H9 (cell line): Measurements from ENCODE around the gene SRBD1. TPM values are rescaled to one million over a fixed set of nuclear protein-coding genes. Genes with fewer than 3 reads are reported as not detected.

Experiments
- DNase-seq: peaks from one replicate; pipeline ENCODE4 v3.0.0-alpha.2; 2017
- H2AFZ ChIP-seq: one replicate; pipeline ENCODE4 v1.6.1; 2013; ENCODE audit warnings: mild to moderate bottlenecking, low read length, control low read depth, moderate library complexity
- H2AK5ac ChIP-seq: 2 replicates; pipeline ENCODE4 v1.6.1; 2013; ENCODE audit warnings: low read length, control low read depth, mixed read lengths; ENCODE audit not compliant: insufficient read length
- H2BK120ac ChIP-seq: one replicate; pipeline ENCODE4 v1.6.1; 2013; ENCODE audit warnings: low read depth, mild to moderate bottlenecking, low read length, control low read depth, inconsistent platforms; ENCODE audit not compliant: poor library complexity, severe bottlenecking
- H2BK12ac ChIP-seq: 2 replicates; pipeline ENCODE4 v1.6.1; 2013; ENCODE audit warnings: low read length, control low read depth, mixed read lengths, low read depth; ENCODE audit not compliant: insufficient read length
- H2BK15ac ChIP-seq: 2 replicates; pipeline ENCODE4 v1.6.1; 2013; ENCODE audit warnings: low read depth, low read length, control low read depth
- H2BK20ac ChIP-seq: one replicate; pipeline ENCODE4 v1.6.1; 2013; ENCODE audit warnings: low read depth, mild to moderate bottlenecking, low read length, control low read depth, inconsistent platforms; ENCODE audit not compliant: poor library complexity, severe bottlenecking
- H2BK5ac ChIP-seq: 2 replicates; pipeline ENCODE4 v1.6.1; 2013; ENCODE audit warnings: low read length, control low read depth, mixed read lengths; ENCODE audit not compliant: insufficient read length
- H3K14ac ChIP-seq: 2 replicates; pipeline ENCODE4 v1.6.1; 2013; ENCODE audit warnings: low read length, control low read depth; ENCODE audit not compliant: insufficient read depth
- H3K18ac ChIP-seq: 2 replicates; pipeline ENCODE4 v1.6.1; 2013; ENCODE audit warnings: low read depth, mild to moderate bottlenecking, mixed read lengths, low read length, control low read depth; ENCODE audit not compliant: insufficient read length
- H3K23ac ChIP-seq: 2 replicates; pipeline ENCODE4 v1.6.1; 2013; ENCODE audit warnings: low read length, control low read depth, mixed read lengths, low read depth; ENCODE audit not compliant: insufficient read length
- H3K23me2 ChIP-seq: 2 replicates; pipeline ENCODE4 v1.6.1; 2013; ENCODE audit warnings: low read depth, mild to moderate bottlenecking, mixed read lengths, low read length, control low read depth; ENCODE audit not compliant: insufficient read length, poor library complexity, severe bottlenecking
- H3K27ac ChIP-seq: 2 replicates; pipeline ENCODE4 v1.5.1; 2013; ENCODE audit warnings: low read length, control low read depth, mixed read lengths, low read depth; ENCODE audit not compliant: insufficient read length
- H3K27me3 ChIP-seq: 2 replicates; pipeline ENCODE4 v1.6.1; 2013; ENCODE audit warnings: low read length, control low read depth, inconsistent platforms; ENCODE audit not compliant: insufficient read depth
- H3K4ac ChIP-seq: 2 replicates; pipeline ENCODE4 v1.6.1; 2013; ENCODE audit warnings: low read depth, mild to moderate bottlenecking, control low read depth, inconsistent platforms, low read length, moderate library complexity
- H3K4me1 ChIP-seq: 2 replicates; pipeline ENCODE4 v1.6.1; 2013; ENCODE audit warnings: low read length, control low read depth, inconsistent platforms; ENCODE audit not compliant: insufficient read depth
- H3K4me2 ChIP-seq: 2 replicates; pipeline ENCODE4 v1.6.1; 2013; ENCODE audit warnings: low read length, control low read depth, mixed read lengths; ENCODE audit not compliant: insufficient read length, insufficient read depth
- H3K56ac ChIP-seq: 2 replicates; pipeline ENCODE4 v1.6.1; 2013; ENCODE audit warnings: low read depth, mild to moderate bottlenecking, mixed read lengths, low read length, control low read depth; ENCODE audit not compliant: insufficient read length
- H3K79me1 ChIP-seq: 2 replicates; pipeline ENCODE4 v1.6.1; 2013; ENCODE audit warnings: low read depth, mild to moderate bottlenecking, moderate library complexity, low read length, control low read depth, inconsistent platforms; ENCODE audit not compliant: insufficient read depth, poor library complexity, severe bottlenecking
- H3K79me2 ChIP-seq: 2 replicates; pipeline ENCODE4 v1.6.1; 2013; ENCODE audit warnings: low read length, control low read depth, inconsistent platforms; ENCODE audit not compliant: insufficient read depth
- H3K9ac ChIP-seq: 2 replicates; pipeline ENCODE4 v1.6.1; 2013; ENCODE audit warnings: low read length, control low read depth, mixed read lengths; ENCODE audit not compliant: insufficient read length; ENCODE audit errors: extremely low read depth
- H3K9me3 ChIP-seq: one replicate; pipeline ENCODE4 v1.6.1; 2013; ENCODE audit warnings: low read depth, low read length, inconsistent platforms; ENCODE audit not compliant: control insufficient read depth
- H3T11ph ChIP-seq: one replicate; pipeline ENCODE4 v1.6.1; 2013; ENCODE audit warnings: mild to moderate bottlenecking, low read length, control low read depth, inconsistent platforms
- H4K20me1 ChIP-seq: one replicate; pipeline ENCODE4 v1.6.1; 2013; ENCODE audit not compliant: control insufficient read depth, insufficient read length, insufficient read depth
- H4K5ac ChIP-seq: 2 replicates; pipeline ENCODE4 v1.6.1; 2013; ENCODE audit warnings: low read depth, mild to moderate bottlenecking, mixed read lengths, low read length, control low read depth; ENCODE audit not compliant: insufficient read length
- H4K8ac ChIP-seq: replicated peaks from 2 replicates; pipeline ENCODE4 v1.6.1; 2013; ENCODE audit warnings: low read length, control low read depth, mixed read lengths, low read depth; ENCODE audit not compliant: insufficient read length
- H4K91ac ChIP-seq: 2 replicates; pipeline ENCODE4 v1.6.1; 2013; ENCODE audit warnings: low read depth, mild to moderate bottlenecking, moderate library complexity, mixed read lengths, low read length, control low read depth; ENCODE audit not compliant: insufficient read length
- H3K27ac Mint-ChIP-seq, 3 experiments: 2 replicates in 2 of 3; 3 replicates in 1 of 3; pipeline ENCODE4 v1.8.0; 2020 to 2021; ENCODE audit warnings: mixed read lengths in 3 of 3, mild to moderate bottlenecking in 1 of 3, moderate library complexity in 1 of 3
- H3K27me3 Mint-ChIP-seq: 2 replicates; pipeline ENCODE4 v1.8.0; 2021; ENCODE audit warnings: low read depth, mild to moderate bottlenecking, moderate library complexity, mixed read lengths
- H3K36me3 Mint-ChIP-seq, 3 experiments: 2 replicates in 2 of 3; 3 replicates in 1 of 3; pipeline ENCODE4 v1.8.0; 2020 to 2021; ENCODE audit warnings: low read depth in 3 of 3, mixed read lengths in 3 of 3; ENCODE audit not compliant: insufficient read depth in 1 of 3
- H3K4me1 Mint-ChIP-seq, 2 experiments: 2 replicates each; pipeline ENCODE4 v1.8.0; 2020; ENCODE audit warnings: mixed read lengths in 2 of 2
- H3K4me3 Mint-ChIP-seq, 2 experiments: 2 replicates in 1 of 2; 3 replicates in 1 of 2; pipeline ENCODE4 v1.8.0; 2020 to 2021; ENCODE audit warnings: mild to moderate bottlenecking in 2 of 2, mixed read lengths in 2 of 2, moderate library complexity in 1 of 2
- H3K9me3 Mint-ChIP-seq, 2 experiments: 2 replicates in 1 of 2; 3 replicates in 1 of 2; pipeline ENCODE4 v1.8.0; 2020; ENCODE audit warnings: mild to moderate bottlenecking in 2 of 2, mixed read lengths in 2 of 2, moderate library complexity in 1 of 2
- WGBS: extraction: QIAGEN DNeasy Blood & Tissue Kit; methylation state at CpG from one replicate; pipeline ENCODE4 v1.1.7; 2013; ENCODE audit warnings: missing lambda C conversion rate, low lambda C conversion rate, mixed read lengths; ENCODE audit not compliant: insufficient read length; ENCODE audit errors: extremely low coverage; 5-methylcytosine and 5-hydroxymethylcytosine counted together
- total RNA-seq: library from RNA; stranded (reverse); gene quantifications from 2 replicates; pipeline ENCODE4 v1.2.1, GENCODE V29; 2021
- TF ChIP-seq, protein P1 (sequence below): fragments of 200-600 bp; sonication (generic); conservative IDR thresholded peaks from 3 replicates; pipeline ENCODE4 v1.8.0; 2021; ENCODE audit warnings: antibody characterized with exemption, mild to moderate bottlenecking

SRBD1 gene
- total RNA-seq, 1 experiment from 2014 or later, result 18.3 TPM

DNA sequence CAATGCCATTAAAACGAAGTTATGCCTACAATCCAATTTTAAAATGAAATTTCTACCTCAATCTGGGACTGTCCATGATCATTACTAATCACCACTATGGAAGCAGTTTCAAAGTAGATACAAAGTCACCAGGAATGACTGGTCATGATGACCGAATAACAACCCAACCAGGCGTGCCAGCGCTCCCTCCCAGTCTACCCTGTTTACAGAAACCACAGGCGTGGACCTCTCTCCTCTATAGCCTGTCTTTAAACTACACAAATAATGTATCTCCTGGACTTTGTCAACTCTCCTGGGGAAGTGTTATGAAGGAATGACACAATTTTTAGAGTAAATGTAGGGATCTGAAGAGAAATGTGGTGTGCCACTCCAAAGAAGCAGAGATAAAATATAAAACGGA lies 150.2 kb downstream of the SRBD1 start:
- H3K23ac ChIP-seq, result no peak overlapping the region
- H3K9me3 ChIP-seq, result no peaks in the 10 kb centered on the region
- no peak overlapping the region for H3K4me3 Mint-ChIP-seq
- no peaks in the 10 kb centered on the region for H3K27me3 Mint-ChIP-seq
- no peak overlapping the region for H2BK15ac ChIP-seq
- H3T11ph ChIP-seq, result no peak overlapping the region
- TF ChIP-seq, protein P1, sequence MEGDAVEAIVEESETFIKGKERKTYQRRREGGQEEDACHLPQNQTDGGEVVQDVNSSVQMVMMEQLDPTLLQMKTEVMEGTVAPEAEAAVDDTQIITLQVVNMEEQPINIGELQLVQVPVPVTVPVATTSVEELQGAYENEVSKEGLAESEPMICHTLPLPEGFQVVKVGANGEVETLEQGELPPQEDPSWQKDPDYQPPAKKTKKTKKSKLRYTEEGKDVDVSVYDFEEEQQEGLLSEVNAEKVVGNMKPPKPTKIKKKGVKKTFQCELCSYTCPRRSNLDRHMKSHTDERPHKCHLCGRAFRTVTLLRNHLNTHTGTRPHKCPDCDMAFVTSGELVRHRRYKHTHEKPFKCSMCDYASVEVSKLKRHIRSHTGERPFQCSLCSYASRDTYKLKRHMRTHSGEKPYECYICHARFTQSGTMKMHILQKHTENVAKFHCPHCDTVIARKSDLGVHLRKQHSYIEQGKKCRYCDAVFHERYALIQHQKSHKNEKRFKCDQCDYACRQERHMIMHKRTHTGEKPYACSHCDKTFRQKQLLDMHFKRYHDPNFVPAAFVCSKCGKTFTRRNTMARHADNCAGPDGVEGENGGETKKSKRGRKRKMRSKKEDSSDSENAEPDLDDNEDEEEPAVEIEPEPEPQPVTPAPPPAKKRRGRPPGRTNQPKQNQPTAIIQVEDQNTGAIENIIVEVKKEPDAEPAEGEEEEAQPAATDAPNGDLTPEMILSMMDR, result no peak
- no peak overlapping the region for H3K14ac ChIP-seq
- no peak overlapping the region for H2AK5ac ChIP-seq
- no peak overlapping the region for H2BK5ac ChIP-seq
- no peak overlapping the region for H2BK12ac ChIP-seq
- no peak overlapping the region for H3K18ac ChIP-seq
- no peaks in the 10 kb centered on the region for H3K79me1 ChIP-seq
- H2BK120ac ChIP-seq, result no peak overlapping the region
- H3K9ac ChIP-seq, result no peak overlapping the region
- no peaks in the 10 kb centered on the region for H3K79me2 ChIP-seq
- no peaks in the 10 kb centered on the region for H3K9me3 Mint-ChIP-seq
- no peak overlapping the region for H3K4ac ChIP-seq
- no peaks in the 10 kb centered on the region; the same call in 1 of the 2 replicates for H3K4me1 ChIP-seq
- H3K4me2 ChIP-seq, result no peak overlapping the region
- no peak overlapping the region for H4K8ac ChIP-seq
- H2AFZ ChIP-seq, result no peak overlapping the region
- DNase-seq, result no peak
- no peak overlapping the region for H3K56ac ChIP-seq
- H3K23me2 ChIP-seq, result no peaks in the 10 kb centered on the region
- peaks cover 0 to 6% (median 0%) of the 10 kb centered on the region in 3 experiments; a peak in 1 of 7 replicates for H3K36me3 Mint-ChIP-seq
- peaks cover 38 to 43% of the 10 kb centered on the region in 2 experiments for H3K4me1 Mint-ChIP-seq
- H4K20me1 ChIP-seq, result no peaks in the 10 kb centered on the region
- no peak overlapping the region for H4K91ac ChIP-seq
- no peak overlapping the region for H2BK20ac ChIP-seq
- no CpG with 5 or more reads among the region's 6 CpGs for WGBS
- no peaks in the 10 kb centered on the region for H3K27me3 ChIP-seq
- H3K27ac Mint-ChIP-seq, result no peak overlapping the region
- H4K5ac ChIP-seq, result no peak overlapping the region
- H3K27ac ChIP-seq, result no peak overlapping the region
